A204.1 (cell line): Measurements from ENCODE around the gene EIF2AK2.

Source experiments
- FAIRE-seq: peaks from 2 replicates; lab custom pipeline; 2012; peaks lifted over from hg19 to GRCh38; lab: Jason Lieb, UNC

EIF2AK2 gene

GRCh38 chr2:37168217-37168981 lies 11.6 kb upstream of the EIF2AK2 start:
- FAIRE-seq: peak; percentile 88

- peak; percentile 29 for FAIRE-seq
Measured at GRCh38 chr2:37167636-37168180, 10.9 kb upstream of the EIF2AK2 start.

GRCh38 chr2:37164757-37165156 lies 8.0 kb upstream of the EIF2AK2 start:
- no peak for FAIRE-seq

- no peak for FAIRE-seq
Measured at GRCh38 chr2:37156071-37156856, 516 bp downstream of the EIF2AK2 start.

- no peak for FAIRE-seq
Measured at GRCh38 chr2:37154785-37155184, 2.0 kb downstream of the EIF2AK2 start.

- FAIRE-seq: no peak
Measured at GRCh38 chr2:37153224-37153623, 3.6 kb downstream of the EIF2AK2 start.

- no peak for FAIRE-seq
Measured at GRCh38 chr2:37149626-37150322, 7.0 kb downstream of the EIF2AK2 start.

- no peak for FAIRE-seq
Measured at GRCh38 chr2:37148325-37148724, 8.5 kb downstream of the EIF2AK2 start.

GRCh38 chr2:37146062-37146461 lies 10.7 kb downstream of the EIF2AK2 start:
- FAIRE-seq: no peak

- no peak for FAIRE-seq
Measured at GRCh38 chr2:37143974-37144373, 12.8 kb downstream of the EIF2AK2 start.

- FAIRE-seq: no peak
Measured at GRCh38 chr2:37142546-37142945, 14.2 kb downstream of the EIF2AK2 start.

- no peak for FAIRE-seq
Measured at GRCh38 chr2:37132914-37133313, 23.9 kb downstream of the EIF2AK2 start.

- FAIRE-seq: no peak
Measured at GRCh38 chr2:37125416-37125815, 31.4 kb downstream of the EIF2AK2 start.

GRCh38 chr2:37119157-37119556 lies 37.6 kb downstream of the EIF2AK2 start:
- no peak for FAIRE-seq

GRCh38 chr2:37117566-37117965 lies 39.2 kb downstream of the EIF2AK2 start:
- FAIRE-seq: no peak

- no peak for FAIRE-seq
Measured at GRCh38 chr2:37111958-37112357, 44.8 kb downstream of the EIF2AK2 start.

GRCh38 chr2:37110306-37111212 lies 46.2 kb downstream of the EIF2AK2 start:
- FAIRE-seq: no peak

GRCh38 chr2:37109523-37109922 lies 47.3 kb downstream of the EIF2AK2 start:
- no peak for FAIRE-seq

- no peak for FAIRE-seq
Measured at GRCh38 chr2:37105150-37105549, 51.6 kb downstream of the EIF2AK2 start.

- FAIRE-seq: no peak
Measured at GRCh38 chr2:37104178-37104577, 52.6 kb downstream of the EIF2AK2 start.

GRCh38 chr2:37102588-37102987 lies 54.2 kb downstream of the EIF2AK2 start:
- FAIRE-seq: no peak

- no peak for FAIRE-seq
Measured at GRCh38 chr2:37100054-37100453, 56.7 kb downstream of the EIF2AK2 start.
